Occipital lobe (tissue), 1 donor: ENCODE data around the gene LRIF1. TPM values are rescaled to one million over a fixed set of nuclear protein-coding genes. Genes with fewer than 3 reads are reported as not detected.

Source experiments
- total RNA-seq: library from RNA; depleted of rRNA; stranded (reverse); fragments of >200 nt; gene quantifications from one replicate; pipeline ENCODE4 v1.2.3, GENCODE V29; 2014

Gene LRIF1
- total RNA-seq, 1 donor from 2014 or later: 21.1 TPM

Other genes starting within 250 kb of the LRIF1 start
- gene CD53, start 90.8 kb downstream of the LRIF1 start, total RNA-seq: 13.1 TPM
- gene DRAM2, start 176.2 kb upstream of the LRIF1 start, total RNA-seq: 59.6 TPM
- 51.0 TPM for gene CEPT1, start 176.3 kb upstream of the LRIF1 start, total RNA-seq
- 0.94 TPM for gene DENND2D, start 236.7 kb upstream of the LRIF1 start, total RNA-seq